Measurements from ENCODE around the gene ZNF785.

DNA sequence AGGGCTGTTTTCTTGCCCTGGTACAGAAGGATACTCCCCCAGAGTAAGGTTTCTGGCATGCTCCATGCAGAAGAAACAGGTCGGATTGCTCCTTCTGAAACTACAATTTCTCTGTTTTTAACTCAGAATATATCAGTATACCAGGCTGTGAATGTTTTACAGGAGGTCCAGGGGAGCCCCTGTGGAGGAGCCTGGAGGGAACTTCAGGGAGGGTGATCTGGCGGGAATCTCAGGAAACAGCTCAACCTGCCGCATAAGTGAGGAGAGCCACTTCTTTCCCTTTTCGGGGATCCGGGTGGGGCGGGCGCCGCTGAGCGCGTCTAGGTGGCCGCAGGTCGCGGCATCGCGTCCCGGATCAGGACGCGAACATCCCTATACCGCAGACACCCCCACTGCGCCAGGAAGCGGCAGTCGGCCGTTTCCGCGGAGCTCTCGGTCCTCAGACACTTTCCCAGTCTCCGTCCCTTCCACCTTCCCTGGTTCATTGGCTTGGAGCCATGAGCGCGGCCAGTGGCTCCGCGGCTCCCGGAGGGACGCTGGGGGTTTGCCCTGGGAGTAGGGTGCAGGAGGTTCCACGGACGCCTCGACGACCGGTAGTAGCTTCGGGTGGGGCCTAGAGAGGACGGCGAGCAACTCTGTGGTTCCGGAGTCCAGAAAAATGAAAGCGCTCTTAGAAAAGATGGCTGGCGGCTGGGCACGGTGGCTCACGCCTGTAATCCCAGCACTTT lies 24.2 kb downstream of the ZNF785 start:
- TF ChIP-seq CTCF (IDR thresholded peaks at IDR 0.05) (no peak), POLR2A (IDR thresholded peaks at IDR 0.05) (no peak)
